Nephron progenitor cell (in vitro differentiated cells): ENCODE measurements around the gene AMH.

Experiments used
- DNase-seq: peaks from one replicate; pipeline ENCODE4 v3.0.0; 2021
- H3K27ac Mint-ChIP-seq: 2 replicates; pipeline ENCODE4 v1.8.0; 2021; ENCODE audit warnings: mild to moderate bottlenecking, moderate library complexity, mixed read lengths
- H3K27me3 Mint-ChIP-seq: 2 replicates; pipeline ENCODE4 v1.8.0; 2021; ENCODE audit warnings: mild to moderate bottlenecking, low read depth, mixed read lengths; ENCODE audit not compliant: poor library complexity
- H3K36me3 Mint-ChIP-seq: 2 replicates; pipeline ENCODE4 v1.8.0; 2021; ENCODE audit warnings: low read depth, mixed read lengths
- H3K4me1 Mint-ChIP-seq: 2 replicates; pipeline ENCODE4 v1.8.0; 2021; ENCODE audit warnings: mixed read lengths
- H3K4me3 Mint-ChIP-seq: 2 replicates; pipeline ENCODE4 v1.8.0; 2021; ENCODE audit warnings: mild to moderate bottlenecking, moderate library complexity, mixed read lengths
- H3K9me3 Mint-ChIP-seq: 2 replicates; pipeline ENCODE4 v1.8.0; 2021; ENCODE audit warnings: mild to moderate bottlenecking, moderate library complexity, mixed read lengths
- CTCF ChIP-seq: fragments of 200-600 bp; sonication (generic); IDR thresholded peaks from 2 replicates; pipeline ENCODE4 v1.5.0; 2021; ENCODE audit warnings: antibody characterized with exemption

AMH gene

GRCh38 chr19:2226840-2227360 is 22.2 kb upstream of the AMH start:
- no peak for TF ChIP-seq CTCF
- Mint-ChIP-seq H3K27me3 (no peaks in the 10 kb centered on the region), H3K36me3 (peaks cover 13% of the 10 kb centered on the region), H3K4me1 (no peaks in the 10 kb centered on the region), H3K27ac (no peak overlapping the region), H3K4me3 (no peak overlapping the region), H3K9me3 (no peaks in the 10 kb centered on the region)
- no peak for DNase-seq

GRCh38 chr19:2227415-2228156 is 21.5 kb upstream of the AMH start:
- Mint-ChIP-seq H3K9me3 (no peaks in the 10 kb centered on the region), H3K27me3 (no peaks in the 10 kb centered on the region), H3K4me1 (no peaks in the 10 kb centered on the region), H3K4me3 (no peak overlapping the region), H3K27ac (no peak overlapping the region), H3K36me3 (peaks cover 13% of the 10 kb centered on the region)
- TF ChIP-seq CTCF, result no peak
- no peak for DNase-seq

- Mint-ChIP-seq H3K36me3 (peaks cover 13% of the 10 kb centered on the region), H3K4me3 (no peak overlapping the region), H3K27me3 (no peaks in the 10 kb centered on the region), H3K9me3 (no peaks in the 10 kb centered on the region), H3K27ac (peak overlapping the region; percentile 83), H3K4me1 (no peaks in the 10 kb centered on the region)
- no peak for TF ChIP-seq CTCF
- DNase-seq, result no peak
These were observed 20.7 kb upstream of the AMH start for GRCh38 chr19:2228157-2229030.

- DNase-seq, result no peak
- Mint-ChIP-seq H3K4me3 (no peak overlapping the region), H3K27ac (peak overlapping the region; percentile 83), H3K4me1 (peaks cover 6% of the 10 kb centered on the region), H3K27me3 (no peaks in the 10 kb centered on the region), H3K9me3 (no peaks in the 10 kb centered on the region), H3K36me3 (peaks cover 10% of the 10 kb centered on the region)
- TF ChIP-seq CTCF, result no peak
These were observed 19.8 kb upstream of the AMH start for GRCh38 chr19:2229103-2230032.

- no peak for TF ChIP-seq CTCF
- Mint-ChIP-seq H3K27ac (no peak overlapping the region), H3K27me3 (no peaks in the 10 kb centered on the region), H3K9me3 (no peaks in the 10 kb centered on the region), H3K36me3 (peaks cover 4% of the 10 kb centered on the region), H3K4me3 (no peak overlapping the region), H3K4me1 (peaks cover 10% of the 10 kb centered on the region)
- no peak for DNase-seq
These were observed 19.0 kb upstream of the AMH start for GRCh38 chr19:2230033-2230531.
